Activated T-cell treated with anti-CD3 and anti-CD28 coated beads, Interleukin-2, amount 50 U/mL, for 24 hours (primary cell): ENCODE results near the gene DNMT3B.
"Not testable (repeated sequence)": the region's sequence is repeated elsewhere in the genome, so short reads cannot be mapped to it uniquely, and the experiment has no call there.

Experiments
- DNase-seq: peaks from one replicate; pipeline ENCODE4 v3.0.0-alpha.2; 2020
- H3K27ac Mint-ChIP-seq: 2 replicates; pipeline ENCODE4 v1.8.0; 2020; ENCODE audit warnings: mild to moderate bottlenecking, mixed read lengths
- H3K27me3 Mint-ChIP-seq: 2 replicates; pipeline ENCODE4 v1.8.0; 2020; ENCODE audit warnings: mixed read lengths
- H3K36me3 Mint-ChIP-seq: 2 replicates; pipeline ENCODE4 v1.8.0; 2020; ENCODE audit warnings: low read depth, mixed read lengths
- H3K4me1 Mint-ChIP-seq: 2 replicates; pipeline ENCODE4 v1.8.0; 2020; ENCODE audit warnings: low read depth, mixed read lengths
- H3K4me3 Mint-ChIP-seq: 2 replicates; pipeline ENCODE4 v1.8.0; 2020; ENCODE audit warnings: mild to moderate bottlenecking, moderate library complexity, mixed read lengths
- H3K9me3 Mint-ChIP-seq: 2 replicates; pipeline ENCODE4 v1.8.0; 2020; ENCODE audit warnings: mixed read lengths

The DNMT3B gene

DNA sequence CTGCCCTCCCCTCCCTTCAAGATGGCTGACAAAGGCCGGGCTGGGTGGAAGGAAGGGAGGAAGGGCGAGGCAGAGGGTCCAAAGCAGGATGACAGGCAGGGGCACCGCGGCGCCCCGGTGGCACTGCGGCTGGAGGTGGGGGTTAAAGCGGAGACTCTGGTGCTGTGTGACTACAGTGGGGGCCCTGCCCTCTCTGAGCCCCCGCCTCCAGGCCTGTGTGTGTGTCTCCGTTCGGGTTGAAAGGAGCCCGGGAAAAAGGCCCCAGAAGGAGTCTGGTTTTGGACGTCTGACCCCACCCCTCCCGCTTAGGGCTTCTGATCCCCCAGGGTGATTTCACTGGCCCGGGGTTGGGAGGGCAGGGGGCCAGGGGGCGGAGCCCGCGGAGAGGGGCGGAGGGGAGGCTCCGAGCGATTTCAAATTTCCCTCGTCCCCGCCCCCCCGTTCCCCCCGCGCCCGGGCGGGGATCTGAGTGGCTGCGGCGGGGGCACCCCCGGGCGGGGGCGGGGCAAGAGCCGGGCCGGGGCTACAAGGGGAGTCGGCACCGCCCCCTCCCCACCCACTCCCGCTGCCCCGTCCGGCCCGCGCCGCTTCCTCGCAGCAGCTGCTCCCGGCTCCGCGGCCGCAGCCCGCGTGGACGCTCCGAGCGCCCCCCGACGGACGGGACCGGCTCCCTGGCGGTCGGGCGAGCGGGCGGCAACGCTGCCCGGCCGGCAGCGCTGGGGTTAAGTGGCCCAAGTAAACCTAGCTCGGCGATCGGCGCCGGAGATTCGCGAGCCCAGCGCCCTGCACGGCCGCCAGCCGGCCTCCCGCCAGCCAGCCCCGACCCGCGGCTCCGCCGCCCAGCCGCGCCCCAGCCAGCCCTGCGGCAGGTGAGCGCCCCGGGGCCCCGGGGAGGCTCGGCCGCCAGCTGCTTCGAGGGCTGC, at the start of gene DNMT3B:
Gene DNMT3B (plus strand): TSS at position 555 of the 923 bp plus-strand sequence. CDS start 17,939 bp downstream, outside the sequence.
- Mint-ChIP-seq H3K4me1 (peaks cover 17% of the 10 kb centered on the region), H3K27me3 (peaks cover 8% of the 10 kb centered on the region), H3K4me3 (peak within 1 kb of the TSS; percentile 82), H3K27ac (peak within 1 kb of the TSS; percentile 72), H3K9me3 (no peaks in the 10 kb centered on the region), H3K36me3 (no peaks in the 10 kb centered on the region)
- DNase-seq: peak; percentile 81

GRCh38 chr20:32718749-32719348, 43.3 kb upstream of the DNMT3B start:
- Mint-ChIP-seq H3K9me3 (no peaks in the 10 kb centered on the region), H3K27me3 (no peaks in the 10 kb centered on the region), H3K27ac (no peak overlapping the region), H3K4me1 (no peaks in the 10 kb centered on the region), H3K4me3 (no peak overlapping the region), H3K36me3 (peaks cover 38% of the 10 kb centered on the region)
- no peak for DNase-seq

- Mint-ChIP-seq H3K4me1 (peaks cover 13% of the 10 kb centered on the region), H3K27me3 (no peaks in the 10 kb centered on the region), H3K4me3 (no peak overlapping the region), H3K9me3 (no peaks in the 10 kb centered on the region), H3K36me3 (peaks cover 37% of the 10 kb centered on the region), H3K27ac (peak overlapping the region; percentile 53)
- no peak for DNase-seq
These were observed 34.5 kb upstream of the DNMT3B start for GRCh38 chr20:32727683-32728082.

DNA sequence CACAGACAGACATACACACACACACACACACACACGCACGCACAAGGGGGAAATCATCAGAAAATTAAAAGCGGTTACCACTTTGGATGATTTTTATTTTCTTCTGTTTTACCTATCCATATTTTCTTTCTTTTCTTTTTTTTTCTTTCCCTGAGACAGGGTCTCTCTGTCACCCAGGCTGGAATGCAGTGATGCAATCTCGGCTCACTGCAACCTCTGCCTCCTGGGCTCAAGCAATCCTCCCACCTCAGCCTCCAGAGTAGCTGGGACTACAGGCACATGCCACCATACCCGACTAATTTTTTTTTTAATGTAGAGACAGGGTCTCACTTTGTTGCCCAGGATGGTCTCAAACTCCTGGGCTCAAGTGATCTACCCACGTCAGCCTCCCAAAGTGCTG, 33.8 kb upstream of the DNMT3B start:
- H3K27me3 Mint-ChIP-seq, H3K4me3 Mint-ChIP-seq, DNase-seq, H3K9me3 Mint-ChIP-seq: not testable (repeated sequence)
- H3K36me3 Mint-ChIP-seq: peaks cover 39% of the 10 kb centered on the region
- H3K27ac Mint-ChIP-seq: peak overlapping the region; percentile 53
- H3K4me1 Mint-ChIP-seq: peaks cover 13% of the 10 kb centered on the region

DNA sequence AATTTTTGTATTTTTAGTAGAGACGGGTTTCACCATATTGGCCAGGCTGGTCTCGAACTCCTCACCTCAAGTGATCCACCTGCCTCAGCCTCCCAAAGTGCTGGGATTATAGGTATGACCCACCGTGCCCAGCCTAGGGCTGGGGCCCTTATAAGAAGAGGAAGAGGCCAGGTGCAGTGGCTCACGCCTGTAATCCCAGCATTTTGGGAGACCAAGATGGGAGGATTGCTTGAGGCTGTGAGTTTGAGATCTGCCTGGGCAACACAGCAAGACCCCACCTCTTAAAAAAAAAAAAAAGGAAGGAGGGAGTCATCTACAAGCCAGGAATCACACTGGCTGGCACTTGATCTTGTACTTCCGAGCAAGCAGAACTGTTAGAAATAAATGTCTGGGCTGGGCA, 32.9 kb upstream of the DNMT3B start:
- H3K9me3 Mint-ChIP-seq, H3K4me3 Mint-ChIP-seq, H3K27me3 Mint-ChIP-seq, H3K27ac Mint-ChIP-seq, DNase-seq: not testable (repeated sequence)
- Mint-ChIP-seq H3K36me3 (peaks cover 39% of the 10 kb centered on the region), H3K4me1 (peaks cover 13% of the 10 kb centered on the region)

DNA sequence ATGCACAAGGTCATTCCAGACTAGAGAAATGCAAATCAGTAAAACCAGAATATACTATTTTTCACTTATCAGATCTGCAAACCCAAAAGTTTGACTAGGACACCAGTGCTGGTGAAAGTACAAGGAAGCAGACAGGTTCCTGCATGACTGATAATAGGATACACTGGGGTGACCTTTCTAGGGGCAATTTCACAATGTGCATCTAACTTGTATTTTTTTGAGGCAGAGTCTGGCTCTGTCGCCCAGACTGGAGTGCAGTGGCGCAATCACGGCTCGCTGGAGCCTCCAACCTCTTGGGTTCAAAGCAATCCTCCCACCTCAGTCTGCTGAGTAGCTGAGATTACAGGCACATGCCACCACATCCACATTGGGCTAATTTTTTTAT, 30.3 kb upstream of the DNMT3B start:
- Mint-ChIP-seq H3K27me3 (no peaks in the 10 kb centered on the region), H3K27ac (no peak overlapping the region)

GRCh38 chr20:32737371-32738223, 24.6 kb upstream of the DNMT3B start:
- DNase-seq: peak; percentile 50
- H3K36me3 Mint-ChIP-seq: peaks cover 13% of the 10 kb centered on the region
- H3K4me1 Mint-ChIP-seq: peaks cover 47% of the 10 kb centered on the region
- H3K9me3 Mint-ChIP-seq: no peaks in the 10 kb centered on the region
- H3K27ac Mint-ChIP-seq: peak overlapping the region; percentile 90
- H3K27me3 Mint-ChIP-seq: no peaks in the 10 kb centered on the region
- H3K4me3 Mint-ChIP-seq: peak overlapping the region; percentile 41

More for the DNA sequence above, 30.3 kb upstream of the DNMT3B start:
- peaks cover 34% of the 10 kb centered on the region for H3K36me3 Mint-ChIP-seq
- no peaks in the 10 kb centered on the region for H3K9me3 Mint-ChIP-seq
- DNase-seq: no peak
- H3K4me3 Mint-ChIP-seq: no peak overlapping the region
- peaks cover 27% of the 10 kb centered on the region for H3K4me1 Mint-ChIP-seq

GRCh38 chr20:32741151-32741550, 21.0 kb upstream of the DNMT3B start:
- H3K9me3 Mint-ChIP-seq: no peaks in the 10 kb centered on the region
- H3K27me3 Mint-ChIP-seq: no peaks in the 10 kb centered on the region
- no peak overlapping the region for H3K27ac Mint-ChIP-seq
- DNase-seq: no peak
- peaks cover 13% of the 10 kb centered on the region for H3K36me3 Mint-ChIP-seq
- H3K4me3 Mint-ChIP-seq: no peak overlapping the region
- H3K4me1 Mint-ChIP-seq: peaks cover 59% of the 10 kb centered on the region

- Mint-ChIP-seq H3K27ac (peak overlapping the region; percentile 95), H3K27me3 (no peaks in the 10 kb centered on the region), H3K4me3 (peak overlapping the region; percentile 97), H3K36me3 (peaks cover 12% of the 10 kb centered on the region), H3K9me3 (no peaks in the 10 kb centered on the region), H3K4me1 (peaks cover 49% of the 10 kb centered on the region)
- DNase-seq: peak; percentile 59
These were observed 19.6 kb upstream of the DNMT3B start for GRCh38 chr20:32742322-32743236.

- peak; percentile 78 for DNase-seq
- Mint-ChIP-seq H3K27me3 (no peaks in the 10 kb centered on the region), H3K36me3 (peaks cover 12% of the 10 kb centered on the region), H3K4me3 (peak within 1 kb of the TSS; percentile 97), H3K4me1 (peaks cover 41% of the 10 kb centered on the region), H3K27ac (peak within 1 kb of the TSS; percentile 95), H3K9me3 (no peaks in the 10 kb centered on the region)
These were observed 18.7 kb upstream of the DNMT3B start, which contains the start of gene COMMD7 for GRCh38 chr20:32743237-32744112. COMMD7 (minus strand) TSS chr20:32743467; CDS start chr20:32743391, 76 bp downstream.

- no peak overlapping the region for H3K4me3 Mint-ChIP-seq
- no peaks in the 10 kb centered on the region for H3K27me3 Mint-ChIP-seq
- DNase-seq: no peak
- no peaks in the 10 kb centered on the region for H3K9me3 Mint-ChIP-seq
- no peaks in the 10 kb centered on the region for H3K36me3 Mint-ChIP-seq
- peaks cover 11% of the 10 kb centered on the region for H3K4me1 Mint-ChIP-seq
- no peak overlapping the region for H3K27ac Mint-ChIP-seq
These were observed 12.1 kb upstream of the DNMT3B start for GRCh38 chr20:32749914-32750637.

DNA sequence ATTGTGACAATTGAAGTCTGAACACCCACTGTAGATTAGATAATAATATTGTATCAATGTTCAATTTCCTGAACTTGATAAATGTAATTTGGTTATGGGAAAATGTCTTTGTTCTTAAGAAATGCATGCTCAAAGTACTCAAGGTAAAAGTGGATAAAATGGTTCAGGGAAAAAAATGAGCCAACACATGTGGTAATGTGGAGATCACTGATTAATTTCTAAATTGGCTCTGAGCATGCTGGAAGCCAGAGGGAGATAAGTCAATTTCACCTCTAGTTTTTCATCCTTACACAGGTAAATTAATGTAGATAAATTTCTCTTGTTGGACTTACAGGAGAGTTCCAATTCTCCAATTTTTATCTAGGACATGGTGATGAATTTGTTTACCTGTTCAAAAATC, 10.9 kb upstream of the DNMT3B start:
- Mint-ChIP-seq H3K27me3 (no peaks in the 10 kb centered on the region), H3K27ac (no peak overlapping the region), H3K4me1 (peaks cover 11% of the 10 kb centered on the region), H3K36me3 (no peaks in the 10 kb centered on the region), H3K9me3 (no peaks in the 10 kb centered on the region), H3K4me3 (no peak overlapping the region)
- DNase-seq: no peak
